Measurements from ENCODE around the gene MYT1.

DNA sequence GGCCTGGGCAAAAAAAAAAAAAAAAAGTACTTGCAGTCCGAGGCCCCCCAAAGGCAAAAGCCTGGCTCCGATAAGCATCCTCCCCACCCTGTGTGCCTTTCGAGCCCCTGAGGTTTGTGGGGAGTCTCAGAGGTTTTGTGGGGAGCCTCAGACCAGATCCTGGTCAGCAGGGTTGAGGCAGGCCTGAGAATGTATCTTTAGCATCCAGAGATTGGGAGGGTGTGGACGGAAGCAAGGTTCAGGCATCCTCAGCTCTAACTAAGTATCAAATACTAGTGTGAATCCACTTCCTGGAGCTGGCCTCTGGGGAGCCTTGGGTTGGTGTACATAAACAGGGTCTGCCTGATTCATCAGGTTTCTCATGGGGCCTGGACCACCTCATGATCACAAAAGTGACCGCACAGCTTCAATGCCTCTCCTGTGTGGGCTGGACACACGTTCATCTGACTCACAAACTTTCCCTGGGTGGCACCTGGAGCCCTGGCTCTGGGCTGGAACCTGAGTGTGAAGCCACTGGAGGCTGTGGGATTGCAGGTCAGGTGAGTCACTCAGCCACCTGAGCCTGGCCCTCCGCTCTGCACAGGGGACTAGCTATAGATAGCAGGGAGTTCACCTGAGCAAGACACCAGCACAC, 115.7 kb downstream of the MYT1 start:
- TF ChIP-seq, protein P1, sequence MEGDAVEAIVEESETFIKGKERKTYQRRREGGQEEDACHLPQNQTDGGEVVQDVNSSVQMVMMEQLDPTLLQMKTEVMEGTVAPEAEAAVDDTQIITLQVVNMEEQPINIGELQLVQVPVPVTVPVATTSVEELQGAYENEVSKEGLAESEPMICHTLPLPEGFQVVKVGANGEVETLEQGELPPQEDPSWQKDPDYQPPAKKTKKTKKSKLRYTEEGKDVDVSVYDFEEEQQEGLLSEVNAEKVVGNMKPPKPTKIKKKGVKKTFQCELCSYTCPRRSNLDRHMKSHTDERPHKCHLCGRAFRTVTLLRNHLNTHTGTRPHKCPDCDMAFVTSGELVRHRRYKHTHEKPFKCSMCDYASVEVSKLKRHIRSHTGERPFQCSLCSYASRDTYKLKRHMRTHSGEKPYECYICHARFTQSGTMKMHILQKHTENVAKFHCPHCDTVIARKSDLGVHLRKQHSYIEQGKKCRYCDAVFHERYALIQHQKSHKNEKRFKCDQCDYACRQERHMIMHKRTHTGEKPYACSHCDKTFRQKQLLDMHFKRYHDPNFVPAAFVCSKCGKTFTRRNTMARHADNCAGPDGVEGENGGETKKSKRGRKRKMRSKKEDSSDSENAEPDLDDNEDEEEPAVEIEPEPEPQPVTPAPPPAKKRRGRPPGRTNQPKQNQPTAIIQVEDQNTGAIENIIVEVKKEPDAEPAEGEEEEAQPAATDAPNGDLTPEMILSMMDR (conservative IDR thresholded peaks at IDR 0.05 in 1 of 2, IDR thresholded peaks at IDR 0.05 in 1 of 2; ENCODE audit: extremely low read depth in 1 of 2, insufficient read depth in 1 of 2, low read depth in 1 of 2, low read length in 2 of 2) = no peak
- no peak for TF ChIP-seq EZH2 (IDR thresholded peaks at IDR 0.05; ENCODE audit: borderline replicate concordance, low read length)
